Airway epithelial cell (primary cell): Measurements from ENCODE around the gene EXO1. TPM values are rescaled to one million over a fixed set of nuclear protein-coding genes. Genes with fewer than 3 reads are reported as not detected.

Experiments
- total RNA-seq: library from RNA; depleted of rRNA; stranded (reverse); fragments of >200 nt; gene quantifications from 2 replicates; pipeline ENCODE4 v1.2.3, GENCODE V29; 2015

EXO1 gene
- total RNA-seq, result 6.9 and 10.7 TPM in 2 replicates

GRCh38 chr1:241847796-241848685 is at the start of gene EXO1:
TSS of gene EXO1 (plus strand) at chr1:241848204. CDS start at chr1:241850426, 2,222 bp downstream.

Other genes starting within 250 kb of the EXO1 start
- 6.0 and 7.1 TPM in 2 replicates for gene CHML, start 207.8 kb upstream of the EXO1 start, total RNA-seq
- 28.2 and 28.4 TPM in 2 replicates for gene OPN3, start 207.8 kb upstream of the EXO1 start, total RNA-seq
- gene WDR64, start 195.9 kb upstream of the EXO1 start, total RNA-seq, result not detected in 2 replicates
- not detected in 2 replicates for gene BECN2, start 109.6 kb downstream of the EXO1 start, total RNA-seq
- not detected in 2 replicates for gene MAP1LC3C, start 150.9 kb downstream of the EXO1 start, total RNA-seq